Type B pancreatic cell (in vitro differentiated cells): Measurements from ENCODE around the gene SMIM32. TPM values are rescaled to one million over a fixed set of nuclear protein-coding genes. Genes with fewer than 3 reads are reported as not detected.

Experiments
- DNase-seq: peaks from one replicate; pipeline ENCODE4 v3.0.0; 2021; ENCODE audit warnings: mixed read lengths; ENCODE audit not compliant: unreplicated experiment; ENCODE audit errors: extremely low spot score
- H3K27ac Mint-ChIP-seq: 2 replicates; pipeline ENCODE4 v1.8.0; 2021; ENCODE audit warnings: mild to moderate bottlenecking, mixed read lengths
- H3K27me3 Mint-ChIP-seq: 2 replicates; pipeline ENCODE4 v1.8.0; 2021; ENCODE audit warnings: mixed read lengths
- H3K36me3 Mint-ChIP-seq: 2 replicates; pipeline ENCODE4 v1.8.0; 2021; ENCODE audit warnings: mixed read lengths
- H3K4me1 Mint-ChIP-seq: one replicate; pipeline ENCODE4 v1.8.0; 2021; ENCODE audit warnings: mixed read lengths; ENCODE audit not compliant: unreplicated experiment
- H3K4me3 Mint-ChIP-seq: 2 replicates; pipeline ENCODE4 v1.8.0; 2021; ENCODE audit warnings: mild to moderate bottlenecking, mixed read lengths
- H3K9me3 Mint-ChIP-seq: 2 replicates; pipeline ENCODE4 v1.8.0; 2021; ENCODE audit warnings: mixed read lengths
- CTCF ChIP-seq: fragments of 200-600 bp; sonication (generic); conservative IDR thresholded peaks from 2 replicates; pipeline ENCODE4 v1.5.0; 2021; ENCODE audit warnings: antibody characterized with exemption, mild to moderate bottlenecking
- total RNA-seq: library from RNA; stranded (reverse); gene quantifications from 2 replicates; pipeline ENCODE4 v1.2.1, GENCODE V29; 2021; ENCODE audit warnings: low replicate concordance

The SMIM32 gene
- total RNA-seq, 1 donor from 2014 or later, result 12.8 TPM

- no peak for TF ChIP-seq CTCF
- Mint-ChIP-seq H3K4me1 (peaks cover 23% of the 10 kb centered on the region), H3K27ac (no peak overlapping the region), H3K4me3 (peak overlapping the region; percentile 84), H3K36me3 (peaks cover 20% of the 10 kb centered on the region), H3K9me3 (no peaks in the 10 kb centered on the region), H3K27me3 (peaks cover 70% of the 10 kb centered on the region)
- no peak for DNase-seq
Observed at GRCh38 chr5:136192015-136192525, 892 bp downstream of the SMIM32 start.

GRCh38 chr5:136191304-136192014 is 1.5 kb downstream of the SMIM32 start:
- Mint-ChIP-seq H3K36me3 (peaks cover 26% of the 10 kb centered on the region), H3K9me3 (no peaks in the 10 kb centered on the region), H3K4me1 (peaks cover 21% of the 10 kb centered on the region), H3K27ac (peak overlapping the region; percentile 21), H3K4me3 (peak overlapping the region; percentile 84), H3K27me3 (peaks cover 70% of the 10 kb centered on the region)
- no peak for TF ChIP-seq CTCF
- no peak for DNase-seq

- no peak for DNase-seq
- Mint-ChIP-seq H3K27ac (peak overlapping the region; percentile 21), H3K4me3 (peak overlapping the region; percentile 84), H3K27me3 (peaks cover 70% of the 10 kb centered on the region), H3K4me1 (peaks cover 16% of the 10 kb centered on the region), H3K9me3 (no peaks in the 10 kb centered on the region), H3K36me3 (peaks cover 30% of the 10 kb centered on the region)
- no peak for TF ChIP-seq CTCF
Observed at GRCh38 chr5:136190904-136191303, 2.1 kb downstream of the SMIM32 start.

- no peak for TF ChIP-seq CTCF
- Mint-ChIP-seq H3K27me3 (peaks cover 64% of the 10 kb centered on the region), H3K36me3 (peaks cover 30% of the 10 kb centered on the region), H3K4me3 (peak overlapping the region; percentile 21), H3K4me1 (peaks cover 13% of the 10 kb centered on the region), H3K9me3 (no peaks in the 10 kb centered on the region), H3K27ac (no peak overlapping the region)
- no peak for DNase-seq
Observed at GRCh38 chr5:136190091-136190720, 2.8 kb downstream of the SMIM32 start.

GRCh38 chr5:136188859-136189258 is 4.1 kb downstream of the SMIM32 start:
- Mint-ChIP-seq H3K4me3 (no peak overlapping the region), H3K27me3 (peaks cover 50% of the 10 kb centered on the region), H3K4me1 (peaks cover 9% of the 10 kb centered on the region), H3K27ac (no peak overlapping the region), H3K36me3 (peaks cover 30% of the 10 kb centered on the region), H3K9me3 (no peaks in the 10 kb centered on the region)
- TF ChIP-seq CTCF, result no peak
- DNase-seq, result no peak
